HCT116 (cell line): ENCODE results near the gene C10orf62. TPM values are rescaled to one million over a fixed set of nuclear protein-coding genes. Genes with fewer than 3 reads are reported as not detected.
"Not testable (repeated sequence)": the region's sequence is repeated elsewhere in the genome, so short reads cannot be mapped to it uniquely, and the experiment has no call there.

ENCODE experiments used
- ATAC-seq: fragments of 200-7000 bp; cut with Tn5 transposase; 2 replicates; pipeline ENCODE4 v1.9.1; 2020; ENCODE audit warnings: mild to moderate bottlenecking, moderate library complexity
- BruUV-seq: library from RNA; stranded (reverse); fragments of 400-500 nt; replicated peaks from 2 replicates; lab custom pipeline; 2021; lab: Mats Ljungman, UMichigan
- CTCF ChIA-PET: fragments of 300-600 bp; sonication (Branson Sonifier 250); formaldehyde crosslinking; loops from one replicate; lab custom pipeline; 2021; ENCODE audit warnings: antibody characterized with exemption; lab: Charles Lee
- POLR2A ChIA-PET: fragments of 300-600, 350-600 bp; sonication (Branson Sonifier 250); formaldehyde crosslinking; loops from one replicate; lab custom pipeline; 2021; ENCODE audit warnings: antibody characterized with exemption; lab: Charles Lee
- RAD21 ChIA-PET, 2 experiments: fragments of 300-600 bp; sonication (Branson Sonifier 250); formaldehyde crosslinking; loops; one replicate each; lab custom pipeline; 2023; ENCODE audit warnings: low total read pairs in 2 of 2; ENCODE audit not compliant: uncharacterized antibody in 2 of 2, unreplicated experiment in 2 of 2, low non-redundant PET in 1 of 2; lab: Charles Lee
- DNase-seq: peaks from one replicate; pipeline ENCODE4 v3.0.0-alpha.2; 2010; ENCODE audit warnings: low read depth, low spot score
- H2AFZ ChIP-seq: fragments of 200-600 bp; shearing (Covaris generic), sonication (generic); 2 replicates; pipeline ENCODE4 v1.6.1; 2017; ENCODE audit warnings: low read depth, mixed run types, mixed read lengths, antibody characterized with exemption, low read length; ENCODE audit not compliant: poor library complexity, severe bottlenecking
- H3K27ac ChIP-seq: 2 replicates; pipeline ENCODE4 v1.5.1; 2012; ENCODE audit warnings: low read depth, low read length
- H3K27me3 ChIP-seq: fragments of 200-600 bp; sonication (generic); 2 replicates; pipeline ENCODE4 v1.6.1; 2016; ENCODE audit warnings: mixed run types, low read length, mixed read lengths; ENCODE audit not compliant: insufficient read depth
- H3K36me3 ChIP-seq, 2 experiments: fragments of 200-500 bp in 1 of 2; fragments of 200-600 bp in 1 of 2; sonication (Bioruptor generic) in 1 of 2; sonication (generic) in 1 of 2; 2 replicates each; pipeline versions ENCODE4 v1.5.1 to v1.6.1; 2014 to 2016; ENCODE audit warnings: low read length in 2 of 2, inconsistent platforms in 1 of 2, mixed read lengths in 1 of 2, mixed run types in 1 of 2; ENCODE audit not compliant: insufficient read depth in 2 of 2, control insufficient read depth in 1 of 2
- H3K4me1 ChIP-seq, 2 experiments: fragments of 200-600 bp in 1 of 2; sonication (generic) in 1 of 2; 2 replicates each; pipeline versions ENCODE4 v1.5.1 to v1.6.1; 2012 to 2017; ENCODE audit warnings: low read length in 2 of 2, inconsistent platforms in 1 of 2, mild to moderate bottlenecking in 1 of 2, mixed read lengths in 1 of 2, mixed run types in 1 of 2, moderate library complexity in 1 of 2; ENCODE audit not compliant: insufficient read depth in 2 of 2, control insufficient read depth in 1 of 2
- H3K4me2 ChIP-seq: fragments of 200-600 bp; sonication (generic); 2 replicates; pipeline ENCODE4 v1.6.1; 2017; ENCODE audit warnings: mixed run types, low read length, mixed read lengths
- H3K4me3 ChIP-seq, 2 experiments: fragments of 200-600 bp in 1 of 2; sonication (generic) in 1 of 2; replicated peaks in 1 of 2; 2 replicates each; pipeline ENCODE4 v1.5.1; 2011 to 2016; ENCODE audit warnings: low read length in 2 of 2, control low read depth in 1 of 2, low read depth in 1 of 2, mild to moderate bottlenecking in 1 of 2, mixed read lengths in 1 of 2, mixed run types in 1 of 2
- H3K79me2 ChIP-seq: fragments of 200-600 bp; sonication (generic); 2 replicates; pipeline ENCODE4 v1.6.1; 2017; ENCODE audit warnings: mild to moderate bottlenecking, mixed run types, low read length, moderate library complexity, mixed read lengths; ENCODE audit not compliant: insufficient read depth
- H3K9ac ChIP-seq: fragments of 200-600 bp; sonication (generic); 2 replicates; pipeline ENCODE4 v1.6.1; 2016; ENCODE audit warnings: low read length, mixed read lengths
- H3K9me2 ChIP-seq: fragments of 200-600 bp; sonication (generic), shearing (Covaris generic); 2 replicates; pipeline ENCODE4 v1.6.1; 2017; ENCODE audit warnings: mixed run types, mild to moderate bottlenecking, moderate library complexity; ENCODE audit not compliant: insufficient read depth
- H3K9me3 ChIP-seq, 2 experiments: fragments of 200-500 bp in 1 of 2; fragments of 200-600 bp in 1 of 2; sonication (Bioruptor generic) in 1 of 2; sonication (generic) in 1 of 2; 2 replicates each; pipeline ENCODE4 v1.6.1; 2014 to 2017; ENCODE audit warnings: low read length in 2 of 2, mixed read lengths in 2 of 2, inconsistent platforms in 1 of 2, low read depth in 1 of 2, mild to moderate bottlenecking in 1 of 2, mixed run types in 1 of 2, moderate library complexity in 1 of 2; ENCODE audit not compliant: control insufficient read depth in 1 of 2, insufficient read depth in 1 of 2
- H4K20me1 ChIP-seq: fragments of 200-600 bp; sonication (generic), shearing (Covaris generic); 2 replicates; pipeline ENCODE4 v1.6.1; 2017; ENCODE audit warnings: mixed run types, mild to moderate bottlenecking, moderate library complexity; ENCODE audit not compliant: insufficient read depth
- intact Hi-C: fragments of 100-400 bp; cut with micrococcal nuclease; formaldehyde crosslinking; loops from 2 replicates; pipeline ENCODE4 v1.10.0; 2022
- total RNA-seq: library from RNA; stranded (reverse); gene quantifications from one replicate; pipeline ENCODE4 v1.2.1, GENCODE V29; 2021; ENCODE audit not compliant: unreplicated experiment

Gene C10orf62
- total RNA-seq, 1 experiment from 2014 or later = 0.32 TPM

DNA sequence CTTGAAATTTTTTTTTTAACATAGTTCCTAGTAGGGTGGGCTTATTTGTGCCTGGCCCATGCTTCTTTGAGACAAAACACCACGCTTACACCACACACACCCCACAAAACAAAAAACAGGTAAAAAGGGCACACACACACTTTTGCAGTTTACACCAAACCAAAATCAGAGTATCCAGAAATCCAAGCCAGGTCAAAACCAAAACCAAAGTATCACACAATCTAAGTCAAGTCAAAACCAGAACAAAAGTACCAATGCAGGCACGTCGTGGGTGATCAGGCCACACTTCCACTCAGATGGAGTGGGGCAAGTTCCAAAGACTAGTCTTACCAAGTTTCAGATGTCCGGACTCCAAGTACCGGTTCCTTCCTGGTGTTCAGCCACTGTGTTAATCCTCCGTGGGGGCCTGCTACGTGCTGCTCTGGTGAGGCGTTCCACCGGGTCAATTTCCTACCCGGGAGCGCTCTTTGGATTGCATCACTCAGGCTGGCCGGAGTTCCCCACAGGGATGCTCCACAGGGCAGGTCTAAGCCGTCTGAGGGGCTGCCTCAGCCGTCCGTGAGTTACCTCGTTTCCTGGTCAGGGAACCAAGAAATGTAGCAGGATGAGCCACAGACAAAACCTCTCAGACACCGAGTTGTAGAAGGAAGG lies 28.7 kb upstream of the C10orf62 start:
- POLR2A ChIA-PET = not testable (repeated sequence)

DNA sequence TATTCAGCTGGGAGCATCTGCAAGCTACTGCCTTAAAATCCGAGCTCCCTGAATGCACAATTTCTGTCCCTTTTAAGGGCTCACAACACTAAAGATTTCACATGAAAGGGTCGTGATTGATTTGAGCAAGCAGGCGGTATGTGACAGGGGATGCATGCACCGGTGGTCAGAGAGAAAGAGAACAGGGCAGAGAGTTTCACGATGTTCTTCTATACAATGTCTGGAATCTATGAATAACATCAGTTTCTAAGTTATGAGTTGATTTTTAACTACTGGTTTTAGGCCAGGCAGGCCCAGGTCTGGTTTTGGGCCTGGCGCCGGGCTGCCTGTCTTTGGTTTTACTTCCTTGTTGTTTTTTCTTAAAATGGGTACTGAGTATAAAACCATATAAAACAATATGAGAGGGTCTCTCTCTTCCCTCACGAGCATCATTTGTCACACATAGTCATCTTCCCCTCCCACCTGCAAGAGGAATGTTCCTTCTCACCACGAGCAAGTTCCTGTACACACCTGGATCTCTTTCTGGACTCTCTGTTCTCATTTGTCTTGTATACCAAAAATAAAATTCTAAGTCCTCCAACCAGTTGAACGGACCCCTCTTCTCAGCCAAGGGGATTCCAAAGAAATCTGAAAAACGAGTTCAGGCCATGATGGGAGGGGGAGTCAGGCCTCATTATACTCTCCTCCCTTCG lies 28.0 kb upstream of the C10orf62 start:
- BruUV-seq, H3K4me3 ChIP-seq, H3K9ac ChIP-seq, DNase-seq, ATAC-seq, H3K4me2 ChIP-seq, H3K79me2 ChIP-seq, CTCF ChIA-PET, H3K4me1 ChIP-seq, POLR2A ChIA-PET, H3K27me3 ChIP-seq, RAD21 ChIA-PET, H2AFZ ChIP-seq, H3K27ac ChIP-seq, H4K20me1 ChIP-seq, H3K9me2 ChIP-seq, intact Hi-C loops, H3K36me3 ChIP-seq: not testable (repeated sequence)
- peaks cover 0 to 15% of the 10 kb centered on the region in 2 experiments; a peak in 1 of 4 replicates for H3K9me3 ChIP-seq

More for the DNA sequence above, 28.7 kb upstream of the C10orf62 start:
- H3K27me3 ChIP-seq, H3K9me2 ChIP-seq, H3K9ac ChIP-seq, RAD21 ChIA-PET, H3K4me1 ChIP-seq, H3K4me3 ChIP-seq, H3K4me2 ChIP-seq, H3K79me2 ChIP-seq, H2AFZ ChIP-seq, DNase-seq, BruUV-seq, H3K27ac ChIP-seq, H4K20me1 ChIP-seq, H3K36me3 ChIP-seq, intact Hi-C loops, ATAC-seq, CTCF ChIA-PET: not testable (repeated sequence)
- H3K9me3 ChIP-seq = peaks cover 0 to 15% of the 10 kb centered on the region in 2 experiments; a peak in 1 of 4 replicates
